ENCODE data around the gene NOTUM. TPM values are rescaled to one million over a fixed set of nuclear protein-coding genes. Genes with fewer than 3 reads are reported as not detected.

The NOTUM gene
- total RNA-seq, 6 donors from 2014 or later, result 0.89 to 5.0 (median 2.3) TPM

GRCh38 chr17:81922566-81923301 is 38.3 kb downstream of the NOTUM start:
- Histone ChIP-seq H3K9me3 (no peaks in the 10 kb centered on the region), H3K36me3 (peaks cover 8 to 39% (median 23%) of the 10 kb centered on the region in 4 donors), H3K27ac (peak overlapping the region; percentile 43 to 99 (median 74)), H3K4me3 (peak overlapping the region in 3 of 4 donors; percentile 17 to 34 (median 29)), H3K4me1 (peaks cover 43 to 82% (median 55%) of the 10 kb centered on the region in 4 donors), H3K27me3 (no peaks in the 10 kb centered on the region)
- WGBS, 2 donors, result 89 to 91% methylated on average over 36 to 53 of the region's 58 CpGs
- ATAC-seq (ENCODE audit: low FRiP score in 2 of 2) (no peak), DNase-seq (peak in 1 of 2 donors; percentile 82)
- TF ChIP-seq EP300 (IDR thresholded peaks at IDR 0.05) (no peak), POLR2AphosphoS5 (IDR thresholded peaks at IDR 0.05) (no peak), CTCF (IDR thresholded peaks at IDR 0.05) (no peak), POLR2A (IDR thresholded peaks at IDR 0.05) (no peak)

GRCh38 chr17:81921996-81922565 is 38.9 kb downstream of the NOTUM start:
- Histone ChIP-seq H3K9me3 (no peaks in the 10 kb centered on the region), H3K27me3 (no peaks in the 10 kb centered on the region), H3K4me3 (no peak overlapping the region), H3K27ac (peak overlapping the region in 2 of 4 donors; percentile 8 to 99), H3K36me3 (peaks cover 8 to 39% (median 23%) of the 10 kb centered on the region in 4 donors), H3K4me1 (peaks cover 46 to 87% (median 59%) of the 10 kb centered on the region in 4 donors)
- DNase-seq, result peak in 1 of 2 donors; percentile 55
- 95% methylated on average over 14 to 23 of the region's 23 CpGs for WGBS, 2 donors
- TF ChIP-seq CTCF (IDR thresholded peaks at IDR 0.05), result no peak
- no peak for TF ChIP-seq POLR2AphosphoS5 (IDR thresholded peaks at IDR 0.05)
- no peak for TF ChIP-seq EP300 (IDR thresholded peaks at IDR 0.05)
- TF ChIP-seq POLR2A (IDR thresholded peaks at IDR 0.05), result no peak
- ATAC-seq (ENCODE audit: low FRiP score in 2 of 2), result no peak

- H3K4me3 ChIP-seq, result no peak overlapping the region
- ATAC-seq (ENCODE audit: low FRiP score in 2 of 2) (no peak), DNase-seq (no peak)
- WGBS, 2 donors, result 64 to 75% methylated on average over 3 of the region's 3 CpGs
- H3K27ac ChIP-seq, result peak overlapping the region in 2 of 4 donors; percentile 15 to 99
- H3K27me3 ChIP-seq, result no peaks in the 10 kb centered on the region
- H3K36me3 ChIP-seq, result peaks cover 8 to 39% (median 23%) of the 10 kb centered on the region in 4 donors
- TF ChIP-seq EP300 (IDR thresholded peaks at IDR 0.05), result no peak
- TF ChIP-seq CTCF (IDR thresholded peaks at IDR 0.05), result no peak
- no peak for TF ChIP-seq POLR2A (IDR thresholded peaks at IDR 0.05)
- no peak for TF ChIP-seq POLR2AphosphoS5 (IDR thresholded peaks at IDR 0.05)
- peaks cover 52 to 90% (median 65%) of the 10 kb centered on the region in 4 donors for H3K4me1 ChIP-seq
- H3K9me3 ChIP-seq, result no peaks in the 10 kb centered on the region
Measured at GRCh38 chr17:81921537-81921862, 39.5 kb downstream of the NOTUM start.

GRCh38 chr17:81920612-81921536 is 40.1 kb downstream of the NOTUM start:
- Histone ChIP-seq H3K36me3 (peaks cover 8 to 39% (median 24%) of the 10 kb centered on the region in 4 donors), H3K9me3 (no peaks in the 10 kb centered on the region), H3K4me1 (peaks cover 48 to 90% (median 62%) of the 10 kb centered on the region in 4 donors), H3K4me3 (no peak overlapping the region), H3K27me3 (no peaks in the 10 kb centered on the region), H3K27ac (peak overlapping the region; percentile 15 to 99 (median 42))
- ATAC-seq (ENCODE audit: low FRiP score in 2 of 2) (no peak), DNase-seq (peak in 1 of 2 donors; percentile 57)
- TF ChIP-seq POLR2A (IDR thresholded peaks at IDR 0.05), result no peak
- no peak for TF ChIP-seq EP300 (IDR thresholded peaks at IDR 0.05)
- no peak for TF ChIP-seq POLR2AphosphoS5 (IDR thresholded peaks at IDR 0.05)
- no peak for TF ChIP-seq CTCF (IDR thresholded peaks at IDR 0.05)
- WGBS, 2 donors, result 76 to 79% methylated on average over 12 to 31 of the region's 33 CpGs

Data from upper lobe of left lung (tissue), 6 donors.